CD4-positive, alpha-beta T cell treated with Interleukin-15 for 4 hours (primary cell): ENCODE results near the gene PPFIBP1.
A peak's percentile ranks its signal among the peaks of the same experiment; 100 is the strongest.

Experiments
- DNase-seq: peaks from one replicate; pipeline ENCODE4 v3.0.0-alpha.2; 2020; ENCODE audit warnings: low spot score

Gene PPFIBP1

GRCh38 chr12:27523642-27524493 lies at the start of gene PPFIBP1:
PPFIBP1 (plus strand) TSS chr12:27524206; CDS start chr12:27633397, 109,191 bp downstream.
- DNase-seq = peak; percentile 99

- DNase-seq = no peak
Observed at GRCh38 chr12:27474344-27474743, 49.7 kb upstream of the PPFIBP1 start.

GRCh38 chr12:27477049-27477448 lies 47.0 kb upstream of the PPFIBP1 start:
- no peak for DNase-seq

- DNase-seq = no peak
Observed at GRCh38 chr12:27478949-27479348, 45.1 kb upstream of the PPFIBP1 start.

GRCh38 chr12:27480016-27480415 lies 44.0 kb upstream of the PPFIBP1 start:
- no peak for DNase-seq

GRCh38 chr12:27486961-27487360 lies 37.0 kb upstream of the PPFIBP1 start:
- no peak for DNase-seq

GRCh38 chr12:27488479-27488878 lies 35.5 kb upstream of the PPFIBP1 start:
- DNase-seq = no peak

- DNase-seq = no peak
Observed at GRCh38 chr12:27491226-27491625, 32.8 kb upstream of the PPFIBP1 start.

- no peak for DNase-seq
Observed at GRCh38 chr12:27493260-27493940, 30.6 kb upstream of the PPFIBP1 start.

GRCh38 chr12:27497446-27497845 lies 26.6 kb upstream of the PPFIBP1 start:
- DNase-seq = no peak

- DNase-seq = no peak
Observed at GRCh38 chr12:27498149-27498548, 25.9 kb upstream of the PPFIBP1 start.

GRCh38 chr12:27498761-27499160 lies 25.2 kb upstream of the PPFIBP1 start:
- no peak for DNase-seq

GRCh38 chr12:27499377-27499776 lies 24.6 kb upstream of the PPFIBP1 start:
- no peak for DNase-seq

- no peak for DNase-seq
Observed at GRCh38 chr12:27500546-27500945, 23.5 kb upstream of the PPFIBP1 start.

- DNase-seq = no peak
Observed at GRCh38 chr12:27502021-27502435, 22.0 kb upstream of the PPFIBP1 start.

GRCh38 chr12:27504507-27504906 lies 19.5 kb upstream of the PPFIBP1 start:
- no peak for DNase-seq

- no peak for DNase-seq
Observed at GRCh38 chr12:27505109-27505508, 18.9 kb upstream of the PPFIBP1 start.

- DNase-seq = no peak
Observed at GRCh38 chr12:27505761-27506160, 18.2 kb upstream of the PPFIBP1 start.

- no peak for DNase-seq
Observed at GRCh38 chr12:27506645-27507189, 17.3 kb upstream of the PPFIBP1 start.

- no peak for DNase-seq
Observed at GRCh38 chr12:27508736-27509431, 15.1 kb upstream of the PPFIBP1 start.

GRCh38 chr12:27511031-27511722 lies 12.8 kb upstream of the PPFIBP1 start:
- no peak for DNase-seq

- DNase-seq = no peak
Observed at GRCh38 chr12:27511723-27512045, 12.3 kb upstream of the PPFIBP1 start.
